ENCODE data around the gene NADSYN1. TPM values are rescaled to one million over a fixed set of nuclear protein-coding genes. Genes with fewer than 3 reads are reported as not detected.
"Not testable (repeated sequence)": the region's sequence is repeated elsewhere in the genome, so short reads cannot be mapped to it uniquely, and the experiment has no call there.

Gene NADSYN1
- total and polyA plus RNA-seq, 4 donors, result 26.1 to 64.0 (median 47.5) TPM

GRCh38 chr11:71532036-71532610, 79.1 kb downstream of the NADSYN1 start:
- 88% methylated on average over 9 of the region's 10 CpGs for WGBS (ENCODE audit: insufficient coverage)
- H3K4me1 ChIP-seq (ENCODE audit: control insufficient read depth, insufficient read depth, low read length), result no peaks in the 10 kb centered on the region
- H3K27me3 ChIP-seq (ENCODE audit: control insufficient read depth, insufficient read depth, low read length), result no peaks in the 10 kb centered on the region
- DNase-seq (ENCODE audit: low read depth in 4 of 6, low spot score in 6 of 6), result no peak
- H3K9me3 ChIP-seq (ENCODE audit: control insufficient read depth, insufficient read depth, low read length), result no peaks in the 10 kb centered on the region
- no peak overlapping the region for H3K27ac ChIP-seq (ENCODE audit: low read depth, low read length)
- H3K36me3 ChIP-seq (ENCODE audit: control insufficient read depth, insufficient read depth, low read length), result no peaks in the 10 kb centered on the region
- no peak overlapping the region for H3K4me3 ChIP-seq (ENCODE audit: low read depth, low read length)

GRCh38 chr11:71534711-71535608, 82.0 kb downstream of the NADSYN1 start:
- 56% methylated on average over 7 of the region's 17 CpGs for WGBS (ENCODE audit: insufficient coverage)
- H3K4me1 ChIP-seq (ENCODE audit: control insufficient read depth, insufficient read depth, low read length); H3K27me3 ChIP-seq (ENCODE audit: control insufficient read depth, insufficient read depth, low read length); H3K27ac ChIP-seq (ENCODE audit: low read depth, low read length); H3K4me3 ChIP-seq (ENCODE audit: low read depth, low read length); H3K36me3 ChIP-seq (ENCODE audit: control insufficient read depth, insufficient read depth, low read length); H3K9me3 ChIP-seq (ENCODE audit: control insufficient read depth, insufficient read depth, low read length): not testable (repeated sequence)
- DNase-seq (ENCODE audit: low read depth in 4 of 6, low spot score in 6 of 6), result peak in 1 of 6 donors; percentile 16

DNA sequence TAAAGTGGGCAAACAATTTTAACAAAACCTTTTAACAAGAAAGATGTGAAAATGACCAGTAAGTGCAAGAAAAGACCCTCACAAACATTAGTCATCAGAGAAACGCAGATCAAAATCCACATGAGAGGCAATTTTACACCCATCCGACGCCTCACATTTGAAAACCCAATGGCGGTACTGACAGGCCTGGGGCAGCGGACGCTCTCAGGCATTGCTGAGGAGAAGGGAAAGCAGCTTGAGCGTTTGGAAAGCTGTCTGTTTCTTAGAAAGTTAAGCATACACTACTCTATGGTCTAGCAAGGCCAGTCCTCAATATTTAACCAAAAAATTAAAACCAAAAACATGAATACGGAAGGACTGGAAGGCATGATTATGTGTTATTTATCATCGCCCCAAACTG, 82.8 kb downstream of the NADSYN1 start:
- 82% methylated on average over 7 of the region's 9 CpGs for WGBS (ENCODE audit: insufficient coverage)
- H3K27ac ChIP-seq (ENCODE audit: low read depth, low read length), result no peak overlapping the region
- no peaks in the 10 kb centered on the region for H3K27me3 ChIP-seq (ENCODE audit: control insufficient read depth, insufficient read depth, low read length)
- no peak for DNase-seq (ENCODE audit: low read depth in 4 of 6, low spot score in 6 of 6)
- H3K9me3 ChIP-seq (ENCODE audit: control insufficient read depth, insufficient read depth, low read length), result no peaks in the 10 kb centered on the region
- H3K4me1 ChIP-seq (ENCODE audit: control insufficient read depth, insufficient read depth, low read length), result no peaks in the 10 kb centered on the region
- no peaks in the 10 kb centered on the region for H3K36me3 ChIP-seq (ENCODE audit: control insufficient read depth, insufficient read depth, low read length)
- H3K4me3 ChIP-seq (ENCODE audit: low read depth, low read length), result no peak overlapping the region

DNA sequence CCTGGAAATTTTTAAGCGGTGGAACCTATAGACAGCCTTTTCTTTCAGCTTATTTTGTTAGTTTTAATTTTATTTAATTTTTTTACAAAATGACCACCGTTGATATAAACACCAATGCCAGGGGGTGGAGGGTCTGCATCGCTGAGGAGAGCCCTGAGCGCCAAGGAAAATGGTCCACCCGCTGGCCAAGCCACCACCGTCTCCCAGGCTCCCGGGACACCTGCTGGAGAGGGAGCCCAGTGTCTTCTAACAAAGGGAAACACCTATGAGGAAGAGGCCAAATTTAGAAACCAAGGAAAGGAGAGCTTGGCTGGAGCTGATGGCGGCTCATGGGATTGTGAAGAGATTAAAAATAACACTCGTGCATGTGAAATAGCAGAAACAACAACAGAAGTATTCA, 84.5 kb downstream of the NADSYN1 start:
- 94% methylated on average over 5 of the region's 9 CpGs for WGBS (ENCODE audit: insufficient coverage)
- H3K4me1 ChIP-seq (ENCODE audit: control insufficient read depth, insufficient read depth, low read length), result no peaks in the 10 kb centered on the region

GRCh38 chr11:71537977-71538665, 85.1 kb downstream of the NADSYN1 start, which contains the start of gene KRTAP5-8:
KRTAP5-8 (plus strand) TSS chr11:71538025; CDS start chr11:71538056, 31 bp downstream.
- H3K9me3 ChIP-seq (ENCODE audit: control insufficient read depth, insufficient read depth, low read length); H3K4me3 ChIP-seq (ENCODE audit: low read depth, low read length); H3K27ac ChIP-seq (ENCODE audit: low read depth, low read length); H3K4me1 ChIP-seq (ENCODE audit: control insufficient read depth, insufficient read depth, low read length); H3K27me3 ChIP-seq (ENCODE audit: control insufficient read depth, insufficient read depth, low read length); DNase-seq (ENCODE audit: low read depth in 4 of 6, low spot score in 6 of 6); H3K36me3 ChIP-seq (ENCODE audit: control insufficient read depth, insufficient read depth, low read length): not testable (repeated sequence)
- 56% methylated on average over 2 of the region's 4 CpGs for WGBS (ENCODE audit: insufficient coverage)

More for the DNA sequence above, 84.5 kb downstream of the NADSYN1 start:
- Histone ChIP-seq H3K4me3 (ENCODE audit: low read depth, low read length) (no peak overlapping the region), H3K27ac (ENCODE audit: low read depth, low read length) (no peak overlapping the region), H3K36me3 (ENCODE audit: control insufficient read depth, insufficient read depth, low read length) (no peaks in the 10 kb centered on the region), H3K9me3 (ENCODE audit: control insufficient read depth, insufficient read depth, low read length) (no peaks in the 10 kb centered on the region), H3K27me3 (ENCODE audit: control insufficient read depth, insufficient read depth, low read length) (no peaks in the 10 kb centered on the region)
- DNase-seq (ENCODE audit: low read depth in 4 of 6, low spot score in 6 of 6), result no peak

- no peak for DNase-seq (ENCODE audit: low read depth in 4 of 6, low spot score in 6 of 6)
- no peaks in the 10 kb centered on the region for H3K36me3 ChIP-seq (ENCODE audit: control insufficient read depth, insufficient read depth, low read length)
- no peak overlapping the region for H3K4me3 ChIP-seq (ENCODE audit: low read depth, low read length)
- H3K27ac ChIP-seq (ENCODE audit: low read depth, low read length), result no peak overlapping the region
- H3K9me3 ChIP-seq (ENCODE audit: control insufficient read depth, insufficient read depth, low read length), result no peaks in the 10 kb centered on the region
- H3K27me3 ChIP-seq (ENCODE audit: control insufficient read depth, insufficient read depth, low read length), result no peaks in the 10 kb centered on the region
- H3K4me1 ChIP-seq (ENCODE audit: control insufficient read depth, insufficient read depth, low read length), result no peaks in the 10 kb centered on the region
- 73% methylated on average over 4 of the region's 4 CpGs for WGBS (ENCODE audit: insufficient coverage)
Observed at GRCh38 chr11:71538666-71538990, 85.6 kb downstream of the NADSYN1 start.

DNA sequence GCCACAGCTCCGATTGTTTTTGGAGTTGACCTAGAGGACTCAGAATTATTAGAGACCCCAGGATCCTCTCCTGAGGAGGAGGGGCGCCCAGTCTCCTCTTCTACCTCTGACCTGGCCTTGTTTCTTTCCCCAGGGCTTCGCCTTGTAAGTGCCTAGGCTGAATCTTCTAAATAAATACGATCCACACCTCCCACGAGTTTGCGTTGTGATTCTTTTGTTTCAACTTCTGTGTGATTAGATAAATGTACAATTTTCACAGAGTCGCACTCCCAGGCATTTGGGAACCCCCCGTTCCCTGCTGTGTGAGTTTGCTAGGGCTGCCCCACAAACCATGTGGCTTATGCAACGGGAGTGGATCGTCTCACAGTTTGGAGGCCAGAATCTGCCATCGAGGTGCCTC, 86.0 kb downstream of the NADSYN1 start:
- Histone ChIP-seq H3K27me3 (ENCODE audit: control insufficient read depth, insufficient read depth, low read length) (no peaks in the 10 kb centered on the region), H3K36me3 (ENCODE audit: control insufficient read depth, insufficient read depth, low read length) (no peaks in the 10 kb centered on the region), H3K9me3 (ENCODE audit: control insufficient read depth, insufficient read depth, low read length) (no peaks in the 10 kb centered on the region), H3K4me1 (ENCODE audit: control insufficient read depth, insufficient read depth, low read length) (no peaks in the 10 kb centered on the region), H3K27ac (ENCODE audit: low read depth, low read length) (no peak overlapping the region), H3K4me3 (ENCODE audit: low read depth, low read length) (no peak overlapping the region)
- DNase-seq (ENCODE audit: low read depth in 4 of 6, low spot score in 6 of 6), result no peak
- WGBS (ENCODE audit: insufficient coverage), result 90% methylated on average over 6 of the region's 11 CpGs

DNA sequence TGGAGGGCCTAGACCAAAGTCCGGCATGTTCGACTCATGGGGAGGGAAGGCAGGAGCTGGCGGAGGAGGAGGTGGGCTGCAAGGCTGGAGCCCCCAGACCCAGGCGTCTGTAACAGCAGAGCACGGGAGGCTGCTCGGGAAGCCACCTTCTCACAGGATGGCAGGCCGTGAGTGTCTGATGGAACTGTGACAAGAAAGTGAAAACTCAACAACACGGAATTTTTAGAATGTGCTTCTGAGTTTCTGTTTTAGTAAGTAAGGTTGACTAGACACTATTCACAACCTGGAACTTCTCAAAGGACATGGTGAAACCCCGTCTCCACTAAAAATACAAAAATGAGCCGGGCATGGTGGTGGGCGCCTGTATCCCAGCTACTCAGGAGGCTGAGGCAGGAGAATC, 87.0 kb downstream of the NADSYN1 start:
- 100% methylated on average over 9 of the region's 11 CpGs for WGBS (ENCODE audit: insufficient coverage)
- not testable (repeated sequence) for H3K27me3 ChIP-seq (ENCODE audit: control insufficient read depth, insufficient read depth, low read length); H3K4me3 ChIP-seq (ENCODE audit: low read depth, low read length); H3K27ac ChIP-seq (ENCODE audit: low read depth, low read length); H3K9me3 ChIP-seq (ENCODE audit: control insufficient read depth, insufficient read depth, low read length); H3K4me1 ChIP-seq (ENCODE audit: control insufficient read depth, insufficient read depth, low read length); H3K36me3 ChIP-seq (ENCODE audit: control insufficient read depth, insufficient read depth, low read length); DNase-seq (ENCODE audit: low read depth in 4 of 6, low spot score in 6 of 6)

DNA sequence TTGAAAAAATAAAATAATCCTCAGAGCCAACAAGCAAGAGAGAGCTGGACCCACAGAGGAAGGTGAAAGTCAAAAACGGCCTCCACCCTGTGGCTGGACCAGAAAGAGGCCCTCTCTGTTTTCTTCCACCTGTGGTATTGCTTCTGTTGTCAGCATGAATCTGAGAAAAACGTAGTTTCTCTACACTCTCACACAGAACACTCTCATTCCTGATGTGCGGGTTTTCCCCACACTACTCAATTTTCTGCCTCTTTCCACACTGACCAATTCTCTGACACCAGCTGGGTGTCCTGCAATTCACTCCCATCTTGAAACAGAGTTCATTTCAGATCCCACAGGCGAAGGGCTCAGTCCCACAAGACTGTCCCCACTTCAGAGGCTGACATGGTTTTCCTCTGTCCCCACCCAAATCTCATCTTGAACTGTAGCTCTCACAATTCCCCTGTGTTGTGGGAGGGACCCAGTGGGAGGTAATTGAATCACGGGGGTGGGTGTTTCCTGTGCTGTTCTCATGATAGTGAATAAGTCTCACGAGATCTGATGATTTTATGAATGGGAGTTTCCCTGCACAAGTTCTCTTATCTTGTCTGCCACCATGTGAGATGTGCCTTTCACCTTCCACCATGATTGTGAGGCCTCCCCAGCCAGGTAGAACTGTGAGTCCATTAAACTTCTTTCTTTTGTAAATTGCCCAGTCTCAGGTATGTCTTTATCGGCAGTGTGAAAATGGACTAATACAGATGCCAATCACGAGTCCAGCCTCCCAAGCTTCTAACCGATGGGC, 87.7 kb downstream of the NADSYN1 start:
- DNase-seq (ENCODE audit: low read depth in 4 of 6, low spot score in 6 of 6); H3K9me3 ChIP-seq (ENCODE audit: control insufficient read depth, insufficient read depth, low read length); H3K27ac ChIP-seq (ENCODE audit: low read depth, low read length); H3K4me1 ChIP-seq (ENCODE audit: control insufficient read depth, insufficient read depth, low read length); H3K27me3 ChIP-seq (ENCODE audit: control insufficient read depth, insufficient read depth, low read length); H3K36me3 ChIP-seq (ENCODE audit: control insufficient read depth, insufficient read depth, low read length); H3K4me3 ChIP-seq (ENCODE audit: low read depth, low read length): not testable (repeated sequence)
- WGBS (ENCODE audit: insufficient coverage), result 92% methylated on average over 6 of the region's 9 CpGs

Data from spinal cord (tissue), 10 donors.